ENCODE results near the gene KANSL1. TPM values are rescaled to one million over a fixed set of nuclear protein-coding genes. Genes with fewer than 3 reads are reported as not detected.

The KANSL1 gene
- total and polyA plus RNA-seq, 10 of the 15 experiments (the other 5 are each of a cell fraction or from before 2014, with no cell fraction given) = 4.7 to 60.6 (median 28.0) TPM

DNA sequence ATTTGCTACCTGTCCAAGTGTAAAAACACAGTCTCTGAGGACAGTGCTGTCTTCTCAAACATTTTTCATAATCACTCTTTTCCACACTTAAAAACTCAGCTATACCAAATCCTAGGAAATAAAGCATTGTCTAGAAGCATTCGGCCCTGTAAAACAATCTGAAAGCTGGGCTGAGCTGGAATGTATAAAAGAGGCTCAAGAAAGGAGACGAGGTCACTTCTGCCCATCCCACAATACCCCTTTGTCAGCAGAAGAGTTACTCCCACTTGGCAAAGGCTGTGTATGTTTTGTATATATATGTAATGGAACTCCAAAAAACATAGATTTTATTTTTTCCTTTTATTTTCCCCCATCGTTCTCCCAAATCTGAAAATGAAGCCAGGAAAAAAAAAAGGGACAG is 150.3 kb downstream of the KANSL1 start:
- in situ Hi-C loops (cut with MboI) (loop anchor here (5.0 kb wide), 1 partner anchor 144 kb away; no protein-coding TSS in a partner anchor), intact Hi-C loops (cut with micrococcal nuclease; ENCODE audit: unreplicated experiment) (loop anchor here (5.0 kb wide), 1 partner anchor 36 kb away; no protein-coding TSS in a partner anchor)
- H3K9ac ChIP-seq (ENCODE audit: control insufficient read depth, insufficient read depth, low read length) = no peak overlapping the region
- ChIA-PET SMC1A (ENCODE audit: uncharacterized antibody, unreplicated experiment) (interaction anchor here (0.7 to 4.5 kb wide), 7 partner anchors 9 to 173 kb away, joined by 3 to 88 read pairs (median 3); no protein-coding TSS in a partner anchor), POLR2A (no interaction called here), CTCF (interaction anchor here (1.1 to 5.8 kb wide), 9 partner anchors 14 to 168 kb away, joined by 3 to 120 read pairs (median 9); no protein-coding TSS in a partner anchor), RAD21 (ENCODE audit: unreplicated experiment) (interaction anchor here (1.1 to 1.6 kb wide), 5 partner anchors 133 to 170 kb away, joined by 3 to 12 read pairs (median 4); partner anchors contain the start of gene KANSL1)
- H3K27ac ChIP-seq (ENCODE audit: control insufficient read depth, insufficient read depth) = no peak overlapping the region
- 94% methylated on average over 3 of the region's 3 CpGs for WGBS (ENCODE audit: insufficient coverage, insufficient replicate concordance, low lambda C conversion rate, missing lambda C conversion rate)
- no peak overlapping the region for H3K4me3 ChIP-seq
- H3K27me3 ChIP-seq (replicated peaks in 1 of 2; ENCODE audit: control insufficient read depth in 2 of 2, insufficient read depth in 2 of 2, low read length in 1 of 2) = no peaks in the 10 kb centered on the region
- H4K20me1 ChIP-seq (ENCODE audit: control insufficient read depth, insufficient read depth) = no peaks in the 10 kb centered on the region
- H2AFZ ChIP-seq (ENCODE audit: control insufficient read depth, low read depth, low read length) = no peak overlapping the region
- FAIRE-seq (no peak), ATAC-seq (no peak), DNase-seq (ENCODE audit: low read depth, low spot score) (no peak)
- TF ChIP-seq SP1 (IDR thresholded peaks at IDR 0.05; ENCODE audit: low read depth, low read length) = no peak
- TF ChIP-seq STAT1 (conservative IDR thresholded peaks at IDR 0.05) = no peak
- TF ChIP-seq, protein P1, sequence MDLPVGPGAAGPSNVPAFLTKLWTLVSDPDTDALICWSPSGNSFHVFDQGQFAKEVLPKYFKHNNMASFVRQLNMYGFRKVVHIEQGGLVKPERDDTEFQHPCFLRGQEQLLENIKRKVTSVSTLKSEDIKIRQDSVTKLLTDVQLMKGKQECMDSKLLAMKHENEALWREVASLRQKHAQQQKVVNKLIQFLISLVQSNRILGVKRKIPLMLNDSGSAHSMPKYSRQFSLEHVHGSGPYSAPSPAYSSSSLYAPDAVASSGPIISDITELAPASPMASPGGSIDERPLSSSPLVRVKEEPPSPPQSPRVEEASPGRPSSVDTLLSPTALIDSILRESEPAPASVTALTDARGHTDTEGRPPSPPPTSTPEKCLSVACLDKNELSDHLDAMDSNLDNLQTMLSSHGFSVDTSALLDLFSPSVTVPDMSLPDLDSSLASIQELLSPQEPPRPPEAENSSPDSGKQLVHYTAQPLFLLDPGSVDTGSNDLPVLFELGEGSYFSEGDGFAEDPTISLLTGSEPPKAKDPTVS (IDR thresholded peaks at IDR 0.05; ENCODE audit: low read depth, low read length) = no peak
- H3K9me3 ChIP-seq (replicated peaks; ENCODE audit: control insufficient read depth, insufficient read depth, low read length) = no peaks in the 10 kb centered on the region
- H3K36me3 ChIP-seq (ENCODE audit: control insufficient read depth in 2 of 2, insufficient read depth in 2 of 2, low read length in 1 of 2) = peaks cover 16 to 47% of the 10 kb centered on the region in 2 experiments
- H3K79me2 ChIP-seq (ENCODE audit: control insufficient read depth, insufficient read depth, low read length) = no peaks in the 10 kb centered on the region
- no TSS peak for BruUV-seq (replicated peaks)
- no peak overlapping the region for H3K4me2 ChIP-seq (ENCODE audit: control insufficient read depth, insufficient read depth)
- no peaks in the 10 kb centered on the region for H3K4me1 ChIP-seq (ENCODE audit: control insufficient read depth, insufficient read depth, low read length)

DNA sequence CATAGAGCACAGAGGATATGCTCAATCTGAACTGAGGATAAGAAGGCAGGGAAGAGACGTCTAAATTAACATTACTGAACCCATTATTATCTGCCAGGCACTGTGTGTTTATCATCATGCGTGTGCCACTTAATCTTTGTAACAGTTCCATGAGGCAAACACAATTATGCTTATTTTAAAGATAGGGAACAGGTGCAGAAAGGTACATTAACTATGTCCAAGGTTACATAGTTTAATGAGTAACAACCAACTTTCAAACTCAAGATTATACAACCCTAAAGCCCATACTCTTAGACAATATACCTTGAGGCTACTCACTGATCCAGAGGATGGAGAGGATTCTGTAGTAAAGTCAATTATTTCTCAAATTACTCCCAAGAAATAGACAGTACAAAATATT is 151.0 kb downstream of the KANSL1 start:
- no peak overlapping the region for H3K9ac ChIP-seq (ENCODE audit: control insufficient read depth, insufficient read depth, low read length)
- ATAC-seq (no peak), FAIRE-seq (no peak), DNase-seq (ENCODE audit: low read depth, low spot score) (no peak)
- H3K27ac ChIP-seq (ENCODE audit: control insufficient read depth, insufficient read depth) = no peak overlapping the region
- H3K9me3 ChIP-seq (replicated peaks; ENCODE audit: control insufficient read depth, insufficient read depth, low read length) = no peaks in the 10 kb centered on the region
- H3K4me3 ChIP-seq = no peak overlapping the region
- 77% methylated on average over 2 of the region's 2 CpGs for WGBS (ENCODE audit: insufficient coverage, insufficient replicate concordance, low lambda C conversion rate, missing lambda C conversion rate)
- no peaks in the 10 kb centered on the region for H3K4me1 ChIP-seq (ENCODE audit: control insufficient read depth, insufficient read depth, low read length)
- no peak overlapping the region for H2AFZ ChIP-seq (ENCODE audit: control insufficient read depth, low read depth, low read length)
- ChIA-PET CTCF (interaction anchor here (1.1 to 5.8 kb wide), 4 partner anchors 39 to 169 kb away, joined by 3 to 120 read pairs (median 48); no protein-coding TSS in a partner anchor), SMC1A (ENCODE audit: uncharacterized antibody, unreplicated experiment) (interaction anchor here (0.7 to 4.5 kb wide), 5 partner anchors 10 to 174 kb away, joined by 3 to 88 read pairs (median 3); no protein-coding TSS in a partner anchor), POLR2A (no interaction called here), RAD21 (ENCODE audit: unreplicated experiment) (interaction anchor here (1.6 kb wide), 1 partner anchor 145 kb away, joined by 12 read pairs; no protein-coding TSS in a partner anchor)
- intact Hi-C loops (cut with micrococcal nuclease; ENCODE audit: unreplicated experiment) = loop anchor here (5.0 kb wide), 1 partner anchor 35 kb away; no protein-coding TSS in a partner anchor
- H3K4me2 ChIP-seq (ENCODE audit: control insufficient read depth, insufficient read depth) = no peak overlapping the region
- H3K27me3 ChIP-seq (replicated peaks in 1 of 2; ENCODE audit: control insufficient read depth in 2 of 2, insufficient read depth in 2 of 2, low read length in 1 of 2) = no peaks in the 10 kb centered on the region
- peaks cover 15 to 51% of the 10 kb centered on the region in 2 experiments for H3K36me3 ChIP-seq (ENCODE audit: control insufficient read depth in 2 of 2, insufficient read depth in 2 of 2, low read length in 1 of 2)
- H4K20me1 ChIP-seq (ENCODE audit: control insufficient read depth, insufficient read depth) = no peaks in the 10 kb centered on the region
- H3K79me2 ChIP-seq (ENCODE audit: control insufficient read depth, insufficient read depth, low read length) = no peaks in the 10 kb centered on the region
- TSS peak; percentile 5 for BruUV-seq (replicated peaks)
- TF ChIP-seq RUNX3 (IDR thresholded peaks at IDR 0.05; ENCODE audit: low read length) (no peak), ZNF207 (IDR thresholded peaks at IDR 0.05; ENCODE audit: borderline replicate concordance) (no peak), GABPA (IDR thresholded peaks at IDR 0.05; ENCODE audit: low read depth) (no peak), IKZF2 (IDR thresholded peaks at IDR 0.05) (no peak), CREM (IDR thresholded peaks at IDR 0.05; ENCODE audit: low read depth) (no peak)
- TF ChIP-seq, protein P2, sequence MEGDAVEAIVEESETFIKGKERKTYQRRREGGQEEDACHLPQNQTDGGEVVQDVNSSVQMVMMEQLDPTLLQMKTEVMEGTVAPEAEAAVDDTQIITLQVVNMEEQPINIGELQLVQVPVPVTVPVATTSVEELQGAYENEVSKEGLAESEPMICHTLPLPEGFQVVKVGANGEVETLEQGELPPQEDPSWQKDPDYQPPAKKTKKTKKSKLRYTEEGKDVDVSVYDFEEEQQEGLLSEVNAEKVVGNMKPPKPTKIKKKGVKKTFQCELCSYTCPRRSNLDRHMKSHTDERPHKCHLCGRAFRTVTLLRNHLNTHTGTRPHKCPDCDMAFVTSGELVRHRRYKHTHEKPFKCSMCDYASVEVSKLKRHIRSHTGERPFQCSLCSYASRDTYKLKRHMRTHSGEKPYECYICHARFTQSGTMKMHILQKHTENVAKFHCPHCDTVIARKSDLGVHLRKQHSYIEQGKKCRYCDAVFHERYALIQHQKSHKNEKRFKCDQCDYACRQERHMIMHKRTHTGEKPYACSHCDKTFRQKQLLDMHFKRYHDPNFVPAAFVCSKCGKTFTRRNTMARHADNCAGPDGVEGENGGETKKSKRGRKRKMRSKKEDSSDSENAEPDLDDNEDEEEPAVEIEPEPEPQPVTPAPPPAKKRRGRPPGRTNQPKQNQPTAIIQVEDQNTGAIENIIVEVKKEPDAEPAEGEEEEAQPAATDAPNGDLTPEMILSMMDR (IDR thresholded peaks at IDR 0.05 in 2 of 3, conservative IDR thresholded peaks at IDR 0.05 in 1 of 3; ENCODE audit: control insufficient read depth in 2 of 3, extremely low read depth in 1 of 3, insufficient read depth in 1 of 3, low read depth in 3 of 3, low read length in 3 of 3) = no peak
- in situ Hi-C loops (cut with MboI) = loop anchor here (5.0 kb wide), 1 partner anchor 145 kb away; no protein-coding TSS in a partner anchor
